Measurements from ENCODE around the gene SETX. TPM values are rescaled to one million over a fixed set of nuclear protein-coding genes. Genes with fewer than 3 reads are reported as not detected.

Gene SETX
- total and polyA plus RNA-seq, 2 donors (not counting 1 experiment from before 2014, with no cell fraction given) = 29.2 to 105 TPM

GRCh38 chr9:132235125-132235524 lies 119.7 kb downstream of the SETX start:
- Histone ChIP-seq H2AFZ (ENCODE audit: insufficient read depth, low read depth, low read length, poor library complexity, severe bottlenecking) (no peak overlapping the region), H3K4me3 (ENCODE audit: control extremely low read depth in 1 of 5, extremely low read depth in 1 of 5, insufficient read depth in 1 of 5, low read depth in 2 of 5, low read length in 4 of 5) (no peak overlapping the region), H3K4me2 (replicated peaks; ENCODE audit: low read depth, low read length, poor library complexity, severe bottlenecking) (no peak overlapping the region), H3K9me3 (ENCODE audit: control extremely low read depth in 1 of 3, control insufficient read depth in 2 of 3, insufficient read depth in 1 of 3, low read length in 2 of 3) (no peaks in the 10 kb centered on the region), H3K36me3 (replicated peaks in 1 of 2; ENCODE audit: control extremely low read depth in 1 of 2, control insufficient read depth in 1 of 2, extremely low read depth in 1 of 2, insufficient read depth in 2 of 2, low read length in 1 of 2) (no peaks in the 10 kb centered on the region), H3K27me3 (replicated peaks in 1 of 4; ENCODE audit: control extremely low read depth in 1 of 4, control insufficient read depth in 3 of 4, insufficient read depth in 4 of 4, low read length in 3 of 4) (peaks cover 0 to 3% (median under 1%) of the 10 kb centered on the region in 4 experiments), H3K79me2 (ENCODE audit: control insufficient read depth, insufficient read depth, low read length) (no peaks in the 10 kb centered on the region), H3K27ac (ENCODE audit: low read length in 2 of 2) (no peak overlapping the region), H3K4me1 (ENCODE audit: control insufficient read depth in 2 of 2, insufficient read depth in 2 of 2, low read length in 2 of 2) (peaks cover 0 to 8% of the 10 kb centered on the region in 2 donors), H4K20me1 (ENCODE audit: control insufficient read depth, insufficient read depth, low read length, poor library complexity, severe bottlenecking) (no peaks in the 10 kb centered on the region), H3K9ac (ENCODE audit: low read length) (no peak overlapping the region)
- H3K4me3 Mint-ChIP-seq = no peak overlapping the region
- ATAC-seq (ENCODE audit: low read depth) = no peak
- H3K9me3 Mint-ChIP-seq (ENCODE audit: insufficient read depth) = no peaks in the 10 kb centered on the region
- CTCF ChIA-PET = interaction anchor here (0.6 to 10.9 kb wide), 10 partner anchors 9 to 665 kb away, joined by 3 to 144 read pairs (median 8); partner anchors contain the start of gene NTNG2
- peaks cover 3% of the 10 kb centered on the region for H3K4me1 Mint-ChIP-seq
- TF ChIP-seq CTCF (IDR thresholded peaks at IDR 0.05) = no peak
- TF ChIP-seq EZH2 (IDR thresholded peaks at IDR 0.05; ENCODE audit: borderline replicate concordance, insufficient read depth, low read depth, low read length, poor library complexity, severe bottlenecking) = no peak
- POLR2A ChIA-PET = no interaction called here
- no peak for DNase-seq
- intact Hi-C loops (cut with micrococcal nuclease) = no loop called here
- no peak overlapping the region for H3K27ac Mint-ChIP-seq
- WGBS (ENCODE audit: insufficient coverage) = 94% methylated on average over 8 of the region's 9 CpGs
- H3K27me3 Mint-ChIP-seq = no peaks in the 10 kb centered on the region

- H3K27me3 Mint-ChIP-seq = no peaks in the 10 kb centered on the region
- Histone ChIP-seq H3K27me3 (replicated peaks in 1 of 4; ENCODE audit: control extremely low read depth in 1 of 4, control insufficient read depth in 3 of 4, insufficient read depth in 4 of 4, low read length in 3 of 4) (peaks cover 0 to 3% (median under 1%) of the 10 kb centered on the region in 4 experiments), H3K9ac (ENCODE audit: low read length) (no peak overlapping the region), H3K79me2 (ENCODE audit: control insufficient read depth, insufficient read depth, low read length) (no peaks in the 10 kb centered on the region), H2AFZ (ENCODE audit: insufficient read depth, low read depth, low read length, poor library complexity, severe bottlenecking) (no peak overlapping the region), H3K27ac (ENCODE audit: low read length in 2 of 2) (no peak overlapping the region), H3K4me2 (replicated peaks; ENCODE audit: low read depth, low read length, poor library complexity, severe bottlenecking) (no peak overlapping the region), H4K20me1 (ENCODE audit: control insufficient read depth, insufficient read depth, low read length, poor library complexity, severe bottlenecking) (no peaks in the 10 kb centered on the region), H3K9me3 (ENCODE audit: control extremely low read depth in 1 of 3, control insufficient read depth in 2 of 3, insufficient read depth in 1 of 3, low read length in 2 of 3) (no peaks in the 10 kb centered on the region), H3K4me3 (ENCODE audit: control extremely low read depth in 1 of 5, extremely low read depth in 1 of 5, insufficient read depth in 1 of 5, low read depth in 2 of 5, low read length in 4 of 5) (no peak overlapping the region), H3K4me1 (ENCODE audit: control insufficient read depth in 2 of 2, insufficient read depth in 2 of 2, low read length in 2 of 2) (peaks cover 0 to 8% of the 10 kb centered on the region in 2 donors), H3K36me3 (replicated peaks in 1 of 2; ENCODE audit: control extremely low read depth in 1 of 2, control insufficient read depth in 1 of 2, extremely low read depth in 1 of 2, insufficient read depth in 2 of 2, low read length in 1 of 2) (no peaks in the 10 kb centered on the region)
- CTCF ChIA-PET = interaction anchor here (0.9 to 10.9 kb wide), 3 partner anchors 24 to 475 kb away, joined by 3 to 144 read pairs (median 4); partner anchors contain the start of gene NTNG2
- TF ChIP-seq CTCF (IDR thresholded peaks at IDR 0.05) (no peak), EZH2 (IDR thresholded peaks at IDR 0.05; ENCODE audit: borderline replicate concordance, insufficient read depth, low read depth, low read length, poor library complexity, severe bottlenecking) (no peak)
- no peak for ATAC-seq (ENCODE audit: low read depth)
- whole genome bisulfite sequencing (ENCODE audit: insufficient coverage) = 85% methylated on average over 12 of the region's 12 CpGs
- intact Hi-C loops (cut with micrococcal nuclease) = no loop called here
- H3K9me3 Mint-ChIP-seq (ENCODE audit: insufficient read depth) = no peaks in the 10 kb centered on the region
- POLR2A ChIA-PET = no interaction called here
- no peak overlapping the region for H3K27ac Mint-ChIP-seq
- peaks cover 3% of the 10 kb centered on the region for H3K4me1 Mint-ChIP-seq
- no peak for DNase-seq
- no peak overlapping the region for H3K4me3 Mint-ChIP-seq
Measured at GRCh38 chr9:132234535-132234934, 120.3 kb downstream of the SETX start.

Measured in B cell (primary cell).